Mucosa of rectum (tissue), 2 donors: ENCODE results near the gene PSMD1.

Experiments used
- H3K27ac ChIP-seq, 2 donors: one replicate each; pipeline ENCODE4 v1.7.0; 2013; ENCODE audit warnings: inconsistent platforms in 2 of 2, low read depth in 2 of 2, low read length in 2 of 2
- H3K27me3 ChIP-seq, 2 donors: one replicate each; pipeline ENCODE4 v1.7.0; 2013; ENCODE audit warnings: low read length in 2 of 2; ENCODE audit not compliant: control insufficient read depth in 2 of 2, insufficient read depth in 2 of 2
- H3K36me3 ChIP-seq, 2 donors: one replicate each; pipeline ENCODE4 v1.7.0; 2013; ENCODE audit warnings: low read length in 2 of 2; ENCODE audit not compliant: control insufficient read depth in 2 of 2, insufficient read depth in 2 of 2
- H3K4me1 ChIP-seq, 2 donors: one replicate each; pipeline ENCODE4 v1.7.0; 2013; ENCODE audit warnings: low read length in 2 of 2, mild to moderate bottlenecking in 1 of 2; ENCODE audit not compliant: control insufficient read depth in 2 of 2, insufficient read depth in 2 of 2
- H3K4me3 ChIP-seq, 2 donors: one replicate each; pipeline ENCODE4 v1.7.0; 2013; ENCODE audit warnings: low read length in 2 of 2
- H3K9ac ChIP-seq, 2 donors: one replicate each; pipeline ENCODE4 v1.7.0; 2013; ENCODE audit warnings: low read length in 2 of 2, low read depth in 1 of 2, mild to moderate bottlenecking in 1 of 2
- H3K9me3 ChIP-seq, 2 donors: one replicate each; pipeline ENCODE4 v1.7.0; 2013; ENCODE audit warnings: low read length in 2 of 2; ENCODE audit not compliant: control insufficient read depth in 2 of 2
- donor health status: healthy.
- donor health status: Normal muscosa, but diverticular disease.

The PSMD1 gene

DNA sequence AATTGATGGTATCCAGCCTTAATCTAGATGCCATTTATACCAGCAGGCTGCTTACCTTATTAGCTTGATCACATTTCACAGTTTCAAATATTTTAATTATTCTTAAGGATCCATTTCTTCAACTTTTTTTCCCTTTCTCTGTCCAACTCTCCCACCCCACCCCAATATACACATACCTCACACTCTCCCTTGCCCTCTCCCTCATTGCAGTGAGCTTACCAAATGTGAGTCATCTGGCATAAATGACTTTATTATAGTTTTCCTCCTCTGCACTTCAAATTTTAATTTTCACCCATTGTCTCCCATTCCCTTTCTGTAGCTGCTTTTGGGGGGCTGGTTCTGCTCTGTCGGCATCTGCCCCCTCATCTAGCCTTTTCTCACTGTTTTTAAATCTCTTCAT, 55.3 kb downstream of the PSMD1 start:
- H3K9me3 ChIP-seq = no peaks in the 10 kb centered on the region
- H3K4me3 ChIP-seq = no peak overlapping the region
- H3K9ac ChIP-seq = no peak overlapping the region
- H3K27me3 ChIP-seq = no peaks in the 10 kb centered on the region
- H3K4me1 ChIP-seq = peaks cover 0 to 6% of the 10 kb centered on the region in 2 donors
- no peak overlapping the region for H3K27ac ChIP-seq
- peaks cover 2 to 16% of the 10 kb centered on the region in 2 donors for H3K36me3 ChIP-seq

DNA sequence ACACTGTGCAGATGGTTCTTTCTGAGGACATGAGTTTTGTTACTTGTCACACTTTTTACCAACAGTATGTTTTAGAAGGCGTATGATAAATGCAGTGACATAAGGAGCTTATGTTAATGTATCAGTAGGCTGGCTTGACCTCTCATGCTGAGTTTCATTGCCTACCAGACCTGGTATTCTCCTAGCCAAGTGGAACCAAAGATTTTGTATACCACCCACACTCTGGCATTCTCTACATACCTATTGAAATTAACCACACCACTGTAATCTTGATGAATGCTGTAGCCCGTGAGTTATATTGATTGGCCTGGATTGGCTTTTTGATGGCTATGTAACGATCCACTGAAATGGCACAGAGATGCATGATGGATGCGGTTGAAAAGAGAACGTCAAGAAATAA, 56.8 kb downstream of the PSMD1 start:
- Histone ChIP-seq H3K27ac (no peak overlapping the region), H3K4me1 (peaks cover 0 to 6% of the 10 kb centered on the region in 2 donors), H3K9me3 (no peaks in the 10 kb centered on the region), H3K36me3 (peaks cover 0 to 14% of the 10 kb centered on the region in 2 donors), H3K9ac (no peak overlapping the region), H3K4me3 (no peak overlapping the region), H3K27me3 (no peaks in the 10 kb centered on the region)

DNA sequence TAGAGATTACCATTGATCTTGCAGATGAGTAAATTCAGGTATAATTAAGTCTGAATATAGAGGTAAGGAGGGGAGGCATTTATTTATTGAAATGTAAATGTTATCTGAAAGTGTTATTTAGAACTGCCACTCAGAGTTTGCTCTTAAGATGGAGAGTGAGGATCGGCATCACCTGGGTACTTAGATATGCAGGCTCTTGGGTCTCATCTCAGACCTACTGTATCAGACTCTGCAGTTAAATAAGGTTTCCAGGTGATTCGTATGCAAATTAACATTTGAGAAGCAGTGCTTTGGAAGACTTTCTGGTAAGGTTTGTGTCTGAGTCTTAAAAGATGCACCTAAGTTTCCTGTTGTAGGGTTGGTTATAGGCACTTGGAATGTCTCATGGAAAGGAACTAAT, 59.0 kb downstream of the PSMD1 start:
- Histone ChIP-seq H3K27me3 (no peaks in the 10 kb centered on the region), H3K4me3 (no peak overlapping the region), H3K4me1 (peaks cover 0 to 2% of the 10 kb centered on the region in 2 donors), H3K36me3 (peaks cover 0 to 6% of the 10 kb centered on the region in 2 donors), H3K9me3 (no peaks in the 10 kb centered on the region), H3K27ac (no peak overlapping the region), H3K9ac (no peak overlapping the region)

DNA sequence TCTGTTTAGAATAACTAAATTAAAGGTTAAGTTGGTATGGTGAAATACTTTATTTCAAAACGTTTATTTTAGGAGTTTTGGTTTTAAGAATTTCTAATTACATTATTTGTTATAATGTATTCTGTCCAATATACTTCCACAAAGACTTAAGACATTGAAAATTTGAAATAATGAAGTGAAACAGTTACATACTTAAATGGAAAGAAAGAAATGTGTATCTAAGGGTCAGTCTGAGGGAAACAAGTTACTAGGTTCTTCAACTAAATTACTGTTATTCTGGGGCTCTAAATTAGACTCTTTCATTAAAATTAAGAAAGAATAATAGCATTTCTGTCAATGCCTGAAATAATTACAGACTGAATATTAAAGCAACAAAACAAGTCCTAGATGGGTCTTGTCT, 60.5 kb downstream of the PSMD1 start:
- Histone ChIP-seq H3K9ac (no peak overlapping the region), H3K36me3 (peaks cover 0 to 6% of the 10 kb centered on the region in 2 donors), H3K4me3 (no peak overlapping the region)

DNA sequence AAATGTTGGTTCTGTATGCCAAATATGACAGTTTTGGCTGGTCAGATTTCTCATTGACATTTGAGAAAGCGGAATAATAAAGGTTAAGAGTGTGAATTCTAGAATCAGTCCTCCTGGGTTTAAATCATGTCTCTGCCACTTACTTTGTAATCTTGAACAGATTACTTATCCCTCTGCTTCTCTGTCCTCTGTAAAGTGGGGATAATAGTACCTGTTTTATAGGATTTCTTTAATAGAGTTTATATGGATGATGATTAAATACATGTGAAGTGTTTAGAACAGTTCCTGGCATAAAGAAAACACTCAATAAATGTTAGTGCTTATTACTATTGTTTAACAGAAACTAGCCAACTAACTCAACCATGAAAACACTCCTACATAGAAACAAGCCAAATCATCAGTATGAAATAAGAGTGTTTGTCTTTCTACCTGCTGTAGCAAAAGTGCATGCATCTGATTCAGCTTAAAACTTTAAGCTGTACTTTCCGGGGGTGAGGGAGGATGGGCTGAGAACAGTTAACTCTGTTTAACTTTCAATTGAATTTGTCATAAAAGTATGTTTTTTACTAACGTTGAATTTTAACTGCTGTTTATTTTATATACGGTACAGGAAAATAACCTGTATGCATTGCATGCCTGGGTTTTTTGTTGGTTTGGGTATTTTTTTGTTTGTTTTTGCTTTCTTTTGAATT, 61.4 kb downstream of the PSMD1 start:
- no peaks in the 10 kb centered on the region for H3K9me3 ChIP-seq
- H3K4me1 ChIP-seq = no peaks in the 10 kb centered on the region
- H3K27me3 ChIP-seq = no peaks in the 10 kb centered on the region
- no peak overlapping the region for H3K27ac ChIP-seq
- no peak overlapping the region for H3K9ac ChIP-seq
- H3K36me3 ChIP-seq = peaks cover 0 to 6% of the 10 kb centered on the region in 2 donors
- no peak overlapping the region for H3K4me3 ChIP-seq

More for the DNA sequence above, 60.5 kb downstream of the PSMD1 start:
- H3K27me3 ChIP-seq = no peaks in the 10 kb centered on the region
- no peak overlapping the region for H3K27ac ChIP-seq
- H3K4me1 ChIP-seq = no peaks in the 10 kb centered on the region
- no peaks in the 10 kb centered on the region for H3K9me3 ChIP-seq

DNA sequence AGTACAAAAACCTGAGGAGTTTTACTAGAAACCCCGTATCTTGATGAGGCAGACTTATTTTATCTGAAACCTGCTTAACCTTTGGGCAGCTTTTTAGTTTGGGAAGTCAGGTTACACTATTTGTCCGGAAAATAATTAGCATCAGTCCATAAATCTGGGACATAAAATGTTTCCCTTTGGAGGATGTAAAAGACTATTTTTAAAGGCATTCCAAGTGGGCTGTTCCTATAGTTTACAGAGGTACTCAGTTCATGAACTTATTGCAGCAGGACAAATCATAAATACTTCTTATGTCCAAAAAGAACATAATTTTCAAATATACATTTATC, 61.9 kb downstream of the PSMD1 start:
- H3K4me1 ChIP-seq = no peaks in the 10 kb centered on the region
- no peak overlapping the region for H3K27ac ChIP-seq
- H3K9ac ChIP-seq = no peak overlapping the region
- no peak overlapping the region for H3K4me3 ChIP-seq
- H3K27me3 ChIP-seq = no peaks in the 10 kb centered on the region
- H3K36me3 ChIP-seq = peaks cover 0 to 1% of the 10 kb centered on the region in 2 donors
- H3K9me3 ChIP-seq = no peaks in the 10 kb centered on the region

DNA sequence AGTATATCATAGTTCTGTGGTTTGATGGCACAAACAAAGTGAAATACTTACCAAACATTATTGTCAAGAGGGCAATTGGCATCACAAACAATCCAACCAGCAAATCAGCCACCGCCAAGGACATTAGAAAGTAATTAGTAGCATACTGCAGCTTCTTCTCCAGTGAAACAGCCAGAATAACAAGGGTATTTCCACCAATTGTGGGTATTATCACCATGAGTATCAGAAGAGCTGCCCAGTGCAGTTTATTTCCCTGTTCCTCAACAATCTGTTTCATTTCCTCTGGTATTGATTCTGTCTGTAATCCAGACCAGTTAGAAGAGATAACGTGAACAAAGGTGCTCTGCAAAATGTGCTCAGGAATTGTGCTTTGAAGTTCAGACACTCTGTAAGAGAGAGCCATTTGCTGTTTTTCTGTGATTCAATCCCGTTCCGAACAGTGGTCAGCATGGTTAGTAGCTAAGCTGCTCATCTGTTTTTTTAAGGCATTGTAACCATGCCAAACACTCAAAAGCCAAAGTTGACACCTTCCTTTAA, 66.8 kb downstream of the PSMD1 start:
- Histone ChIP-seq H3K9ac (no peak overlapping the region), H3K4me1 (no peaks in the 10 kb centered on the region), H3K27me3 (no peaks in the 10 kb centered on the region), H3K9me3 (no peaks in the 10 kb centered on the region), H3K4me3 (peak overlapping the region in 1 of 2 donors; percentile 9), H3K36me3 (no peaks in the 10 kb centered on the region), H3K27ac (peak overlapping the region in 1 of 2 donors; percentile 9)

DNA sequence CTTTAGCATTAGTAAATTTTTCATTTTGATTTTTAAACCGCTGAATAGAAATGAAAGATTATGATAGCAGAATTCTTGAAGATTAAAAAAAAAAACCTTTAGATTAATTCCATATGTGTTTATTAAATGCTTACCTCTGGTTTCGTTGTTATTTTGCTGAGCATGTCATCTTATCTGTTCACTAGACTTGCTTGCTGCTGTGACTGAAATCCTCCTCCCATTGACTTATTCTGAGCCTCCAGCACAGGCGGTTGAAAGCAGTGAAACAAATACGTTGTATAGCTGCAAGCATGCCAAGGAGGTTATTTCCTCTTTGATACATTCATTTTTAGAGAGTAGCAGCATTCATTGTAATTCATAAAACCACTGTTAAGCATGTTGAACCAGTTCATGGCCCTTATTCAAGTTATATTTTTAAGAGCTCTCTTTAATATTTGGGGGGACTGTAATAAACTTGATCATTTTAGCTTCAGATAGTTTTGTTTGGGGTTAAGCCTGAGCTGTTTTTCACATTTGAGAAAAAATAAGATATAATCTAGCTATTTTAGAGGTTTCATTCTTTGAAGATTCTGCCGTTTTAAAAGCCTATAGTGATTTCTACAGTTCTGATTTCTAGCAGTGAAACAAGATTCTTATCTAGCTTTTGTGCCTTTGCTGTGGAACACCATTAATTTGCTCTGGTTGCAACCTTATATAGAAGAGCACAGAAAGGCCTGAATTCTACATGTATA, 68.3 kb downstream of the PSMD1 start, which contains the start of gene HTR2B:
TSS of gene HTR2B (minus strand) at position 205 of the 731 bp plus-strand sequence. CDS start 1,278 bp downstream, outside the sequence.
- H3K27ac ChIP-seq = no peak within 1 kb of the TSS

DNA sequence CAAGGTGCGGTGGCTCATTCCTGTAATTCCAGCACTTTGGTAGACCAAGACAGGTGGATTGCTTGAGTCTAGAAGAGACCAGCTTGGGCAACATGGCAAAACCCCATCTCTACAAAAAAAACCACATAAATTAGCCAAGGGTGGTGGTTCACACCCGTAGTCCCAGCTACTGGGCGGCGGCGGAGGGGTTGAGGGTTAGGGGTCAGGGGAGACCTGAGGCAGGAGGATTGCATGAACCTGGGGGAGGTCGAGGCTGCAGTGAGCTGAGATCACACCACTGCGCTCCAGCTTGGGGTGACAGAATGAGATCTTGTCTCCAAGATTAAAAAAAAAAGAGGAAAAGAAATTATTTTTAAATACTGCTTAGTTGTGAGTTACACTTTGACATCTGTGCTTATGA, 69.5 kb downstream of the PSMD1 start:
- Histone ChIP-seq H3K9ac (no peak overlapping the region), H3K27me3 (no peaks in the 10 kb centered on the region), H3K27ac (no peak overlapping the region), H3K36me3 (no peaks in the 10 kb centered on the region), H3K9me3 (no peaks in the 10 kb centered on the region), H3K4me3 (no peak overlapping the region), H3K4me1 (no peaks in the 10 kb centered on the region)

More for the DNA sequence above, 68.3 kb downstream of the PSMD1 start, which contains the start of gene HTR2B:
- H3K36me3 ChIP-seq = no peaks in the 10 kb centered on the region
- H3K9me3 ChIP-seq = no peaks in the 10 kb centered on the region
- H3K27me3 ChIP-seq = no peaks in the 10 kb centered on the region
- no peak within 1 kb of the TSS for H3K9ac ChIP-seq
- H3K4me1 ChIP-seq = no peaks in the 10 kb centered on the region
- no peak within 1 kb of the TSS for H3K4me3 ChIP-seq

DNA sequence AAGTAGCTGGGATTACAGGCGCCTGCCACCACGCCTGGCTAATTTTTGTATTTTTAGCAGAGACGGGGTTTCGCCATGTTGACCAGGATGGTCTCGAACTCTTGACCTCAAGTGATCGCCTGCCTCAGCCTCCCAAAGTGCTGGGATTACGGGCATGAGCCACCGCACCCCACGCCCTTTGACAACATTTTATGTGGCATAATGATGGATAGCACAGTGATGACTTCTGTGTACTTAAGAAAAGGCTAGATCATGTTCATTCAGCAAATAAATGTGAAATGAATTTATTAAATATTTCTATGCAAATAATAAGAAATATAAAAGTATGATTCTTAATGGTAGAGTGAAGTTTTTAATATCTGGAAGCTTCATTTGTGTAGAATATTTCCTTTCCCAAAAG, 70.8 kb downstream of the PSMD1 start:
- Histone ChIP-seq H3K4me3 (no peak overlapping the region), H3K27ac (no peak overlapping the region), H3K27me3 (no peaks in the 10 kb centered on the region), H3K36me3 (no peaks in the 10 kb centered on the region), H3K9ac (no peak overlapping the region), H3K4me1 (no peaks in the 10 kb centered on the region), H3K9me3 (no peaks in the 10 kb centered on the region)
